SK-N-SH (cell line): Measurements from ENCODE around the gene C14orf93.

Source experiments
- CTCF ChIP-seq: fragments of 200-600 bp; sonication (generic); IDR thresholded peaks from 2 replicates; pipeline ENCODE4 v1.6.1; 2017; ENCODE audit warnings: antibody characterized with exemption, mild to moderate bottlenecking, moderate library complexity
- POLR2AphosphoS5 ChIP-seq: IDR thresholded peaks from 2 replicates; pipeline ENCODE4 v1.6.1; 2012; ENCODE audit warnings: low read depth, low read length
- RFX5 ChIP-seq: IDR thresholded peaks from 2 replicates; pipeline ENCODE4 v1.6.1; 2012; ENCODE audit warnings: mild to moderate bottlenecking, improper control_type of control experiment, low read length

GRCh38 chr14:22986508-22987054, 23.4 kb downstream of the C14orf93 start:
- no peak for TF ChIP-seq POLR2AphosphoS5
- TF ChIP-seq RFX5, result no peak
- TF ChIP-seq CTCF, result peak; percentile 91
